Measurements from ENCODE around the gene SH3TC1. TPM values are rescaled to one million over a fixed set of nuclear protein-coding genes. Genes with fewer than 3 reads are reported as not detected.
A peak's percentile ranks its signal among the peaks of the same experiment; 100 is the strongest.

SH3TC1 gene
- total and polyA plus RNA-seq, 2 of the 13 experiments (the other 11 are each of a cell fraction or from before 2014, with no cell fraction given) = 14.9 to 21.8 TPM

DNA sequence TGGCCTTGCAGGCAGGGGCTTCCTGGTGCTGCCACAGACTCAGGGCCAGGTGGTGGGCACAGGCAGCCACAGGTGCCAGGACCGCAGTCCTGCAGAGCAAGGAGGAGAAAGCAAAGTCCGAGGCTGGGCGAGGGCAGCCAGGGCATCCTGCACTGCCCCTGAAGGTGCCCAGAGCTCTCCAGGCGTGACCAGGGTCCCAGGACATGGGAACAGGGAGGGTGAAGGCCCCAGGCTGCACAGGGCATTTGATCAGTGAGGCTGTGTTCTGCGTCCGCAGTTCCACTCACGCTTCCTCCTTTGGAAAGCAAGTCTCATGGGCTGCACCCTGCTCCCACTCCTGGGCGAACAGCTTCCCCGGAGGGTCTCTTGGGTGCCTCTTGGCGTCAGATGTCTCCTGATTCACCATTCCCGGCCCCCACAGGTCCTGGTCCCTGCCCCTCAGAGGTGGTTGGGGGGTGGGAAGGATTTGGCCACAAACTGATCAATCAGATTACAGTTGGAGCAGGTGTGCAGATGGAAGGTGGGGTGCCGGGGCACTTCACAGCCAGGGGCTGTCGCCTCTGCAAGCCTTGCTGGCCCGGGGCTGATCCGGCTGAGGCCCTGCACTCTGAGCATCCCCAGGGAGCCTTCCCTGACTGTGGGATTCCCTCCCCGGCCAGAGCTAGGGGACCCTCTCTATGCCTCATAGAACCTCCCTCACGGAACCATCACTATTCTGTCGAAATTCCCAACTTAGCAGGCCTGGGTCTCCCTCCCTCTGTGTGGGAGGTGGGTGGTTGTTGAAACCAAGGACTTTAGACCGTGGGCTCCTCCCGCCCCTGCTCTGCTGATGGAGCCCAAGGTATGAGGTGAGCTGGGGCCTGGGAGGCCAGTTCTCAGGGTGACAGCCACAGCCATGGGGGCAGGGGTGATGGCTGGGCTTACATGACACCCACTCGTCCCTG, 3.3 kb downstream of the SH3TC1 start (continued):
- TF ChIP-seq, protein P1, sequence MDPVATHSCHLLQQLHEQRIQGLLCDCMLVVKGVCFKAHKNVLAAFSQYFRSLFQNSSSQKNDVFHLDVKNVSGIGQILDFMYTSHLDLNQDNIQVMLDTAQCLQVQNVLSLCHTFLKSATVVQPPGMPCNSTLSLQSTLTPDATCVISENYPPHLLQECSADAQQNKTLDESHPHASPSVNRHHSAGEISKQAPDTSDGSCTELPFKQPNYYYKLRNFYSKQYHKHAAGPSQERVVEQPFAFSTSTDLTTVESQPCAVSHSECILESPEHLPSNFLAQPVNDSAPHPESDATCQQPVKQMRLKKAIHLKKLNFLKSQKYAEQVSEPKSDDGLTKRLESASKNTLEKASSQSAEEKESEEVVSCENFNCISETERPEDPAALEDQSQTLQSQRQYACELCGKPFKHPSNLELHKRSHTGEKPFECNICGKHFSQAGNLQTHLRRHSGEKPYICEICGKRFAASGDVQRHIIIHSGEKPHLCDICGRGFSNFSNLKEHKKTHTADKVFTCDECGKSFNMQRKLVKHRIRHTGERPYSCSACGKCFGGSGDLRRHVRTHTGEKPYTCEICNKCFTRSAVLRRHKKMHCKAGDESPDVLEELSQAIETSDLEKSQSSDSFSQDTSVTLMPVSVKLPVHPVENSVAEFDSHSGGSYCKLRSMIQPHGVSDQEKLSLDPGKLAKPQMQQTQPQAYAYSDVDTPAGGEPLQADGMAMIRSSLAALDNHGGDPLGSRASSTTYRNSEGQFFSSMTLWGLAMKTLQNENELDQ (CRISPR knock-in tag; IDR thresholded peaks at IDR 0.05; ENCODE audit: borderline replicate concordance) = no peak
- peak; percentile 60; the same call in 1 of the 2 replicates for TF ChIP-seq NCOA2 (CRISPR knock-in tag; IDR thresholded peaks at IDR 0.05)
- TF ChIP-seq ZNF556 (CRISPR knock-in tag; IDR thresholded peaks at IDR 0.05; ENCODE audit: borderline replicate concordance) = no peak
- no peak for TF ChIP-seq ZNF382 (CRISPR knock-in tag; IDR thresholded peaks at IDR 0.05; ENCODE audit: borderline replicate concordance)
- TF ChIP-seq, protein P2, sequence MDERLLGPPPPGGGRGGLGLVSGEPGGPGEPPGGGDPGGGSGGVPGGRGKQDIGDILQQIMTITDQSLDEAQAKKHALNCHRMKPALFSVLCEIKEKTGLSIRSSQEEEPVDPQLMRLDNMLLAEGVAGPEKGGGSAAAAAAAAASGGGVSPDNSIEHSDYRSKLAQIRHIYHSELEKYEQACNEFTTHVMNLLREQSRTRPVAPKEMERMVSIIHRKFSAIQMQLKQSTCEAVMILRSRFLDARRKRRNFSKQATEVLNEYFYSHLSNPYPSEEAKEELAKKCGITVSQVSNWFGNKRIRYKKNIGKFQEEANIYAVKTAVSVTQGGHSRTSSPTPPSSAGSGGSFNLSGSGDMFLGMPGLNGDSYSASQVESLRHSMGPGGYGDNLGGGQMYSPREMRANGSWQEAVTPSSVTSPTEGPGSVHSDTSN (CRISPR knock-in tag; IDR thresholded peaks at IDR 0.05) = no peak
- TF ChIP-seq KAT8 (CRISPR knock-in tag; IDR thresholded peaks at IDR 0.05) = peak; percentile 61; the same call in 1 of the 2 replicates
- 0 out of 2 replicates have a peak, but pooled peaks have one; percentile 46 for TF ChIP-seq ZNF746 (CRISPR knock-in tag; IDR thresholded peaks at IDR 0.05)
- no peak; the same call in 1 of the 2 replicates for TF ChIP-seq GATAD1 (CRISPR knock-in tag; IDR thresholded peaks at IDR 0.05)
- TF ChIP-seq, protein P3, sequence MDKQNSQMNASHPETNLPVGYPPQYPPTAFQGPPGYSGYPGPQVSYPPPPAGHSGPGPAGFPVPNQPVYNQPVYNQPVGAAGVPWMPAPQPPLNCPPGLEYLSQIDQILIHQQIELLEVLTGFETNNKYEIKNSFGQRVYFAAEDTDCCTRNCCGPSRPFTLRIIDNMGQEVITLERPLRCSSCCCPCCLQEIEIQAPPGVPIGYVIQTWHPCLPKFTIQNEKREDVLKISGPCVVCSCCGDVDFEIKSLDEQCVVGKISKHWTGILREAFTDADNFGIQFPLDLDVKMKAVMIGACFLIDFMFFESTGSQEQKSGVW (CRISPR knock-in tag; IDR thresholded peaks at IDR 0.05; ENCODE audit: borderline replicate concordance) = no peak
- TF ChIP-seq, protein P4, sequence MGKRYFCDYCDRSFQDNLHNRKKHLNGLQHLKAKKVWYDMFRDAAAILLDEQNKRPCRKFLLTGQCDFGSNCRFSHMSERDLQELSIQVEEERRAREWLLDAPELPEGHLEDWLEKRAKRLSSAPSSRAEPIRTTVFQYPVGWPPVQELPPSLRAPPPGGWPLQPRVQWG (CRISPR knock-in tag; IDR thresholded peaks at IDR 0.05; ENCODE audit: borderline replicate concordance, low read depth) = no peak
- TF ChIP-seq KLF15 (CRISPR knock-in tag; IDR thresholded peaks at IDR 0.05; ENCODE audit: borderline replicate concordance) = no peak
- no peak for TF ChIP-seq NR2F2 (IDR thresholded peaks at IDR 0.05; ENCODE audit: borderline replicate concordance, low read depth)
- no peak for TF ChIP-seq ZNF570 (CRISPR knock-in tag; IDR thresholded peaks at IDR 0.05; ENCODE audit: borderline replicate concordance)
- TF ChIP-seq IKZF4 (CRISPR knock-in tag; IDR thresholded peaks at IDR 0.05; ENCODE audit: borderline replicate concordance, low read depth, not compliant biosample characterization) = no peak
- TF ChIP-seq, protein P5, sequence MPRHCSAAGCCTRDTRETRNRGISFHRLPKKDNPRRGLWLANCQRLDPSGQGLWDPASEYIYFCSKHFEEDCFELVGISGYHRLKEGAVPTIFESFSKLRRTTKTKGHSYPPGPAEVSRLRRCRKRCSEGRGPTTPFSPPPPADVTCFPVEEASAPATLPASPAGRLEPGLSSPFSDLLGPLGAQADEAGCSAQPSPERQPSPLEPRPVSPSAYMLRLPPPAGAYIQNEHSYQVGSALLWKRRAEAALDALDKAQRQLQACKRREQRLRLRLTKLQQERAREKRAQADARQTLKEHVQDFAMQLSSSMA (CRISPR knock-in tag; IDR thresholded peaks at IDR 0.05) = no peak
- peak; percentile 74; the same call in 1 of the 2 replicates for TF ChIP-seq RXRB (CRISPR knock-in tag; IDR thresholded peaks at IDR 0.05; ENCODE audit: borderline replicate concordance)
- no peak for TF ChIP-seq ZZZ3 (CRISPR knock-in tag; IDR thresholded peaks at IDR 0.05; ENCODE audit: borderline replicate concordance)
- no peak for TF ChIP-seq HNRNPK (IDR thresholded peaks at IDR 0.05; ENCODE audit: low read depth, low read length, poor library complexity, severe bottlenecking)
- TF ChIP-seq, protein P6, sequence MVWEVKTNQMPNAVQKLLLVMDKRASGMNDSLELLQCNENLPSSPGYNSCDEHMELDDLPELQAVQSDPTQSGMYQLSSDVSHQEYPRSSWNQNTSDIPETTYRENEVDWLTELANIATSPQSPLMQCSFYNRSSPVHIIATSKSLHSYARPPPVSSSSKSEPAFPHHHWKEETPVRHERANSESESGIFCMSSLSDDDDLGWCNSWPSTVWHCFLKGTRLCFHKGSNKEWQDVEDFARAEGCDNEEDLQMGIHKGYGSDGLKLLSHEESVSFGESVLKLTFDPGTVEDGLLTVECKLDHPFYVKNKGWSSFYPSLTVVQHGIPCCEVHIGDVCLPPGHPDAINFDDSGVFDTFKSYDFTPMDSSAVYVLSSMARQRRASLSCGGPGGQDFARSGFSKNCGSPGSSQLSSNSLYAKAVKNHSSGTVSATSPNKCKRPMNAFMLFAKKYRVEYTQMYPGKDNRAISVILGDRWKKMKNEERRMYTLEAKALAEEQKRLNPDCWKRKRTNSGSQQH (CRISPR knock-in tag; IDR thresholded peaks at IDR 0.05; ENCODE audit: low read depth) = no peak
- no peak for TF ChIP-seq ZNF160 (CRISPR knock-in tag; IDR thresholded peaks at IDR 0.05)
- TF ChIP-seq JUNB (CRISPR knock-in tag; IDR thresholded peaks at IDR 0.05; ENCODE audit: borderline replicate concordance) = no peak

Data from HepG2 (cell line).